Endothelial cell (in vitro differentiated cells): ENCODE results near the gene ST14. TPM values are rescaled to one million over a fixed set of nuclear protein-coding genes. Genes with fewer than 3 reads are reported as not detected.
A peak's percentile ranks its signal among the peaks of the same experiment; 100 is the strongest.

Experiments
- DNase-seq: peaks from one replicate; pipeline ENCODE4 v3.0.0; 2021; ENCODE audit warnings: low spot score
- H3K27ac Mint-ChIP-seq: one replicate; pipeline ENCODE4 v1.8.0; 2021; ENCODE audit warnings: mixed read lengths, inconsistent platforms; ENCODE audit not compliant: unreplicated experiment
- H3K27me3 Mint-ChIP-seq: one replicate; pipeline ENCODE4 v1.8.0; 2021; ENCODE audit warnings: mild to moderate bottlenecking, moderate library complexity, mixed read lengths, inconsistent platforms; ENCODE audit not compliant: unreplicated experiment
- H3K36me3 Mint-ChIP-seq: one replicate; pipeline ENCODE4 v1.8.0; 2021; ENCODE audit warnings: mild to moderate bottlenecking, low read depth, mixed read lengths, inconsistent platforms; ENCODE audit not compliant: unreplicated experiment
- H3K4me1 Mint-ChIP-seq: one replicate; pipeline ENCODE4 v1.8.0; 2021; ENCODE audit warnings: mild to moderate bottlenecking, mixed read lengths, inconsistent platforms; ENCODE audit not compliant: unreplicated experiment
- H3K4me3 Mint-ChIP-seq: one replicate; pipeline ENCODE4 v1.8.0; 2021; ENCODE audit warnings: mild to moderate bottlenecking, mixed read lengths, inconsistent platforms; ENCODE audit not compliant: unreplicated experiment
- H3K9me3 Mint-ChIP-seq: one replicate; pipeline ENCODE4 v1.8.0; 2021; ENCODE audit warnings: mixed read lengths, inconsistent platforms; ENCODE audit not compliant: unreplicated experiment
- CTCF ChIP-seq: fragments of 200-600 bp; sonication (generic); IDR thresholded peaks from one replicate; pipeline ENCODE4 v1.5.0; 2021; ENCODE audit warnings: antibody characterized with exemption; ENCODE audit not compliant: unreplicated experiment
- total RNA-seq: library from RNA; stranded (reverse); fragmentation: NEBNext Ultra II Directional; extraction: Animal tissue kit (Norgen Biotek cat#: 25700); gene quantifications from one replicate; pipeline ENCODE4 v1.2.1, GENCODE V29; 2021; ENCODE audit not compliant: unreplicated experiment

The ST14 gene
- total RNA-seq, 1 donor from 2014 or later, result 8.7 TPM

GRCh38 chr11:130139401-130139800 is 20.2 kb upstream of the ST14 start:
- Mint-ChIP-seq H3K27ac (no peak overlapping the region), H3K4me1 (peaks cover 6% of the 10 kb centered on the region), H3K27me3 (peaks cover 9% of the 10 kb centered on the region), H3K9me3 (no peaks in the 10 kb centered on the region), H3K4me3 (no peak overlapping the region), H3K36me3 (peaks cover 56% of the 10 kb centered on the region)
- TF ChIP-seq CTCF, result no peak
- DNase-seq, result no peak

GRCh38 chr11:130141561-130142341 is 17.8 kb upstream of the ST14 start:
- H3K27me3 Mint-ChIP-seq, result peaks cover 6% of the 10 kb centered on the region
- H3K4me3 Mint-ChIP-seq, result no peak overlapping the region
- TF ChIP-seq CTCF, result no peak
- no peaks in the 10 kb centered on the region for H3K9me3 Mint-ChIP-seq
- no peak for DNase-seq
- peaks cover 47% of the 10 kb centered on the region for H3K36me3 Mint-ChIP-seq
- H3K27ac Mint-ChIP-seq, result no peak overlapping the region
- peaks cover 13% of the 10 kb centered on the region for H3K4me1 Mint-ChIP-seq

- H3K4me3 Mint-ChIP-seq, result no peak overlapping the region
- H3K27ac Mint-ChIP-seq, result no peak overlapping the region
- peaks cover 34% of the 10 kb centered on the region for H3K36me3 Mint-ChIP-seq
- peaks cover 16% of the 10 kb centered on the region for H3K4me1 Mint-ChIP-seq
- no peak for DNase-seq
- TF ChIP-seq CTCF, result no peak
- H3K27me3 Mint-ChIP-seq, result peaks cover 3% of the 10 kb centered on the region
- no peaks in the 10 kb centered on the region for H3K9me3 Mint-ChIP-seq
Measured at GRCh38 chr11:130144141-130144540, 15.4 kb upstream of the ST14 start.

- Mint-ChIP-seq H3K9me3 (no peaks in the 10 kb centered on the region), H3K4me1 (peaks cover 13% of the 10 kb centered on the region), H3K36me3 (peaks cover 29% of the 10 kb centered on the region), H3K27me3 (peaks cover 3% of the 10 kb centered on the region), H3K4me3 (peak overlapping the region; percentile 13), H3K27ac (peak overlapping the region; percentile 62)
- DNase-seq, result no peak
- TF ChIP-seq CTCF, result no peak
Measured at GRCh38 chr11:130144861-130145281, 14.7 kb upstream of the ST14 start.

GRCh38 chr11:130145311-130145812 is 14.2 kb upstream of the ST14 start:
- Mint-ChIP-seq H3K27ac (peak overlapping the region; percentile 62), H3K9me3 (no peaks in the 10 kb centered on the region), H3K4me3 (no peak overlapping the region), H3K4me1 (peaks cover 13% of the 10 kb centered on the region), H3K27me3 (peaks cover 3% of the 10 kb centered on the region), H3K36me3 (peaks cover 25% of the 10 kb centered on the region)
- DNase-seq, result no peak
- no peak for TF ChIP-seq CTCF
